Prostate gland (tissue), 2 donors: ENCODE results near the gene ECM1. TPM values are rescaled to one million over a fixed set of nuclear protein-coding genes. Genes with fewer than 3 reads are reported as not detected.

Experiments
- DNase-seq: peaks from one replicate; pipeline ENCODE4 v3.0.0-alpha.2; 2019; ENCODE audit warnings: low spot score
- H3K27ac ChIP-seq, 2 donors: fragments of 200-600 bp; sonication (generic); 2 replicates each; pipeline ENCODE4 v1.5.1; 2017 to 2019
- H3K27me3 ChIP-seq: fragments of 200-600 bp; sonication (generic); replicated peaks from 2 replicates; pipeline ENCODE4 v1.5.1; 2019; ENCODE audit not compliant: insufficient read depth
- H3K36me3 ChIP-seq, 2 donors: fragments of 200-600 bp; sonication (generic); 1 replicate in 1 of 2; 2 replicates in 1 of 2; pipeline versions ENCODE4 v1.5.1 to v1.8.1; 2017 to 2019
- H3K4me1 ChIP-seq: fragments of 200-600 bp; sonication (generic); replicated peaks from 2 replicates; pipeline ENCODE4 v1.5.1; 2019
- H3K4me3 ChIP-seq, 2 donors: fragments of 200-600 bp; sonication (generic); 2 replicates each; pipeline ENCODE4 v1.5.1; 2017 to 2019
- H3K9me3 ChIP-seq: fragments of 200-600 bp; sonication (generic); 2 replicates; pipeline ENCODE4 v1.5.1; 2017
- POLR2A ChIP-seq: fragments of 450-650 bp; IDR thresholded peaks from one replicate; pipeline ENCODE4 v1.6.1; 2016; ENCODE audit warnings: antibody characterized with exemption, mild to moderate bottlenecking
- POLR2AphosphoS5 ChIP-seq: sonication (generic); formaldehyde crosslinking; IDR thresholded peaks from one replicate; pipeline ENCODE4 v1.6.1; 2017; ENCODE audit warnings: antibody characterized with exemption
- WGBS: methylation state at CpG from one replicate; pipeline ENCODE4 v1.1.5; 2018; 5-methylcytosine and 5-hydroxymethylcytosine counted together
- intact Hi-C: fragments of 100-400 bp; cut with DNase I; formaldehyde crosslinking; loops from one replicate; pipeline ENCODE4 v1.14.2; 2022
- total RNA-seq, 2 donors: library from RNA; depleted of rRNA; stranded (reverse); fragments of >200 nt; gene quantifications; one replicate each; pipeline ENCODE4 v1.1.0, GENCODE V29; 2016
- TF ChIP-seq, protein P1 (sequence below), 4 experiments: fragments of 200-600 bp in 2 of 4; fragments of 450-650 bp in 2 of 4; sonication (generic) in 2 of 4; IDR thresholded peaks; 1 replicate in 3 of 4; 2 replicates in 1 of 4; pipeline ENCODE4 v1.5.1; 2016 to 2019; ENCODE audit warnings: antibody characterized with exemption in 4 of 4, mild to moderate bottlenecking in 2 of 4, moderate library complexity in 2 of 4

The ECM1 gene
- total RNA-seq, 2 donors from 2014 or later: 4.7 to 12.3 TPM

DNA sequence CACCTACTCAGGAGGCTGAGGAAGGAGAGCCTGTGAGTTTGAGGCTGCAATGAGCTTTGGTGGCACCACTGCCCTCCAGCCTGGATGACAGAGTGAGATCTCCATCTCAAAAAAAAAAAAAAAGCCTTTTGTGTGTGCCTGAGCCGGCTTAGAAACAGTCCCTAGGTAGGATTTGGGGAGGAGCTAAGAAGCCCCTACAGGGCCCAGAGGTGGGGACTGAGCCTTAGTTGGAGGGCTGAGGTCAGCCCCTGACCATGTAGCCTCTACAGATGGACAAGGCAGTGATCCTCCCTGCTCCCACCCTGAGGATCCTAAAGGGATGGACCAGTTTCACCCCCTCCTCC is 43.8 kb downstream of the ECM1 start:
- no peak for TF ChIP-seq POLR2A
- TF ChIP-seq, protein P1, sequence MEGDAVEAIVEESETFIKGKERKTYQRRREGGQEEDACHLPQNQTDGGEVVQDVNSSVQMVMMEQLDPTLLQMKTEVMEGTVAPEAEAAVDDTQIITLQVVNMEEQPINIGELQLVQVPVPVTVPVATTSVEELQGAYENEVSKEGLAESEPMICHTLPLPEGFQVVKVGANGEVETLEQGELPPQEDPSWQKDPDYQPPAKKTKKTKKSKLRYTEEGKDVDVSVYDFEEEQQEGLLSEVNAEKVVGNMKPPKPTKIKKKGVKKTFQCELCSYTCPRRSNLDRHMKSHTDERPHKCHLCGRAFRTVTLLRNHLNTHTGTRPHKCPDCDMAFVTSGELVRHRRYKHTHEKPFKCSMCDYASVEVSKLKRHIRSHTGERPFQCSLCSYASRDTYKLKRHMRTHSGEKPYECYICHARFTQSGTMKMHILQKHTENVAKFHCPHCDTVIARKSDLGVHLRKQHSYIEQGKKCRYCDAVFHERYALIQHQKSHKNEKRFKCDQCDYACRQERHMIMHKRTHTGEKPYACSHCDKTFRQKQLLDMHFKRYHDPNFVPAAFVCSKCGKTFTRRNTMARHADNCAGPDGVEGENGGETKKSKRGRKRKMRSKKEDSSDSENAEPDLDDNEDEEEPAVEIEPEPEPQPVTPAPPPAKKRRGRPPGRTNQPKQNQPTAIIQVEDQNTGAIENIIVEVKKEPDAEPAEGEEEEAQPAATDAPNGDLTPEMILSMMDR (IDR thresholded peaks at IDR 0.05): no peak
- TF ChIP-seq POLR2AphosphoS5: no peak
- no peak for DNase-seq
- no peaks in the 10 kb centered on the region for H3K36me3 ChIP-seq
- H3K4me3 ChIP-seq: no peak overlapping the region
- intact Hi-C loops: loop anchor here (5.0 to 10.0 kb wide), 2 partner anchors 84 to 187 kb away; partner anchors contain the start of gene RPRD2
- H3K4me1 ChIP-seq: no peaks in the 10 kb centered on the region
- WGBS: 31% methylated on average over 1 of the region's 1 CpG
- no peaks in the 10 kb centered on the region for H3K27me3 ChIP-seq
- no peaks in the 10 kb centered on the region for H3K9me3 ChIP-seq
- peak overlapping the region; percentile 57 to 61 for H3K27ac ChIP-seq

DNA sequence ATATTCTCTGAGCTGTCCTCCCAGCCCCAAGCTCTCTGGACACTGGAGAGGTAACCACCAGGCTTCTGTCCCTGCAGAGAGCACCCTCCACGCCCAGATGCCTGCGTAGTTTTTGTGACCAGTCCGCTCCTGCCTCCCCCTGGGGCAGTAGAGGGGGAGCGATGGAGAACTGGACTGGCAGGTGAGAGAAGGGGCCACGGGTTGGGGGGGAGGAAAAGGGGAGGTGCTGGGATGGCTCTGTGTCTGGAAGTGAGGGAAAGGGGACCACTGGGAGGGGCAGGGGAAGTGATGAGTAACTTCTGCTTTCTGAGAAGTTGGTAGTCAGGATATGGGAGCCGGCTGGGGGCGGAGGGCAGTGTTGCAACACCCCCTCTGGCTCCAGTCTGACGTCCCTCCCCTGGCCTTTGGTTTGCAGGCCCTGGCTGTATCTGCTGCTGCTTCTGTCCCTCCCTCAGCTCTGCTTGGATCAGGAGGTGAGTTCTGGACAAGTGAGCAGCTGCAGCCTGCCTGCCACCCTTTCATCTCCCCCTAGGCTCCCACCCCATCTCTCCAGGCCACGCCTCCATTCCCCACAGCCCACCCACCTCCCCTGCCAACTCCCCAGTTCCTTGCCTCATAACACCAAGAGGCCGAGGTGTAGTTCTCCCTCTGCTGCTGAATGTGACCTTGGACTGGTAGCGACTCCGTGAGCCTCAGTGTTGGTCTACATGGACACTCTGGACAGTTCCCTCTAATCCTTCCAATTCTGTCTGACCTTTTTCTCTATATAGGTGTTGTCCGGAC is 44.4 kb downstream of the ECM1 start:
- H3K9me3 ChIP-seq: no peaks in the 10 kb centered on the region
- H3K27me3 ChIP-seq: no peaks in the 10 kb centered on the region
- H3K4me3 ChIP-seq: no peak overlapping the region
- TF ChIP-seq, protein P1 (IDR thresholded peaks at IDR 0.05): no peak
- TF ChIP-seq POLR2AphosphoS5 (peak; percentile 62), POLR2A (peak; percentile 60)
- peak overlapping the region; percentile 57 to 61 for H3K27ac ChIP-seq
- intact Hi-C loops: loop anchor here (5.0 to 10.0 kb wide), 2 partner anchors 85 to 188 kb away; partner anchors contain the start of gene RPRD2
- DNase-seq: peak; percentile 56
- no peaks in the 10 kb centered on the region for H3K4me1 ChIP-seq
- no peaks in the 10 kb centered on the region for H3K36me3 ChIP-seq
- WGBS: 33% methylated on average over 13 of the region's 13 CpGs

DNA sequence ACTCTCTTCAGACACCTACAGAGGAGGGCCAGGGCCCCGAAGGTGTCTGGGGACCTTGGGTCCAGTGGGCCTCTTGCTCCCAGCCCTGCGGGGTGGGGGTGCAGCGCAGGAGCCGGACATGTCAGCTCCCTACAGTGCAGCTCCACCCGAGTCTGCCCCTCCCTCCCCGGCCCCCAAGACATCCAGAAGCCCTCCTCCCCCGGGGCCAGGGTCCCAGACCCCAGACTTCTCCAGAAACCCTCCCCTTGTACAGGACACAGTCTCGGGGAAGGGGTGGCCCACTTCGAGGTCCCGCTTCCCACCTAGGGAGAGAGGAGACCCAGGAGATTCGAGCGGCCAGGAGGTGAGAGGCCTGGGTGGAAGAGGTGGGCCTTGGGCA is 45.0 kb downstream of the ECM1 start:
- H3K27me3 ChIP-seq: no peaks in the 10 kb centered on the region
- TF ChIP-seq POLR2A (no peak), POLR2AphosphoS5 (no peak)
- TF ChIP-seq, protein P1 (IDR thresholded peaks at IDR 0.05): no peak
- 75% methylated on average over 12 of the region's 12 CpGs for WGBS

DNA sequence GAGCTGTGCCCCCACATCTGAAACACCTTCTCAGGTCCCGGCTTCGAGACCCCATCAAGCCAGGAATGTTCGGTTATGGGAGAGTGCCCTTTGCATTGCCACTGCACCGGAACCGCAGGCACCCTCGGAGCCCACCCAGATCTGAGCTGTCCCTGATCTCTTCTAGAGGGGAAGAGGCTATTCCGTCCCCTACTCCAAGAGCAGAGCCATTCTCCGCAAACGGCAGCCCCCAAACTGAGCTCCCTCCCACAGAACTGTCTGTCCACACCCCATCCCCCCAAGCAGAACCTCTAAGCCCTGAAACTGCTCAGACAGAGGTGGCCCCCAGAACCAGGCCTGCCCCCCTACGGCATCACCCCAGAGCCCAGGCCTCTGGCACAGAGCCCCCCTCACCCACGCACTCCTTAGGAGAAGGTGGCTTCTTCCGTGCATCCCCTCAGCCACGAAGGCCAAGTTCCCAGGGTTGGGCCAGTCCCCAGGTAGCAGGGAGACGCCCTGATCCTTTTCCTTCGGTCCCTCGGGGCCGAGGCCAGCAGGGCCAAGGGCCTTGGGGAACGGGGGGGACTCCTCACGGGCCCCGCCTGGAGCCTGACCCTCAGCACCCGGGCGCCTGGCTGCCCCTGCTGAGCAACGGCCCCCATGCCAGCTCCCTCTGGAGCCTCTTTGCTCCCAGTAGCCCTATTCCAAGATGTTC is 45.6 kb downstream of the ECM1 start:
- 87% methylated on average over 23 of the region's 23 CpGs for WGBS
- peak overlapping the region in 1 of 2 donors; percentile 23 for H3K27ac ChIP-seq

More for the DNA sequence above, 45.0 kb downstream of the ECM1 start:
- no peak for DNase-seq
- Histone ChIP-seq H3K4me3 (no peak overlapping the region), H3K27ac (peak overlapping the region; percentile 23 to 61), H3K9me3 (no peaks in the 10 kb centered on the region), H3K36me3 (no peaks in the 10 kb centered on the region), H3K4me1 (no peaks in the 10 kb centered on the region)
- intact Hi-C loops: loop anchor here (5.0 to 10.0 kb wide), 2 partner anchors 86 to 188 kb away; partner anchors contain the start of gene RPRD2

More for the DNA sequence above, 45.6 kb downstream of the ECM1 start:
- no peaks in the 10 kb centered on the region for H3K9me3 ChIP-seq
- H3K27me3 ChIP-seq: no peaks in the 10 kb centered on the region
- no peaks in the 10 kb centered on the region for H3K36me3 ChIP-seq
- H3K4me3 ChIP-seq: no peak overlapping the region
- intact Hi-C loops: loop anchor here (5.0 to 10.0 kb wide), 2 partner anchors 86 to 189 kb away; partner anchors contain the start of gene RPRD2
- DNase-seq: no peak
- H3K4me1 ChIP-seq: no peaks in the 10 kb centered on the region
- TF ChIP-seq, protein P1 (IDR thresholded peaks at IDR 0.05): no peak
- no peak for TF ChIP-seq POLR2AphosphoS5
- no peak for TF ChIP-seq POLR2A
